IMR-90 (cell line): ENCODE measurements around the gene LNP1. TPM values are rescaled to one million over a fixed set of nuclear protein-coding genes. Genes with fewer than 3 reads are reported as not detected.

Experiments used
- ATAC-seq: fragments of 200-7000 bp; cut with Tn5 transposase; 2 replicates; pipeline ENCODE4 v1.9.1; 2020; ENCODE audit warnings: low read depth, mild to moderate bottlenecking, moderate library complexity
- BruUV-seq: library from RNA; stranded (reverse); fragments of 400-500 nt; replicated peaks from 2 replicates; lab custom pipeline; 2021; lab: Mats Ljungman, UMichigan
- CTCF ChIA-PET: fragments of 300-600 bp; formaldehyde crosslinking; extraction: SDS; loops from one replicate; lab custom pipeline; 2021; ENCODE audit warnings: antibody characterized with exemption; lab: Yijun Ruan, JAX
- POLR2A ChIA-PET: fragments of 300-600 bp; sonication (Branson Sonifier 250); formaldehyde crosslinking; loops from one replicate; lab custom pipeline; 2022; ENCODE audit warnings: antibody characterized with exemption; ENCODE audit not compliant: unreplicated experiment; lab: Charles Lee
- DNase-seq: peaks from one replicate; pipeline ENCODE4 v3.0.0; 2013
- H2AFZ ChIP-seq: replicated peaks from 2 replicates; pipeline ENCODE3; 2013; ENCODE audit warnings: low read length, mild to moderate bottlenecking; ENCODE audit not compliant: poor library complexity
- H2AK5ac ChIP-seq: 2 replicates; pipeline ENCODE4 v1.6.1; 2013; ENCODE audit warnings: low read depth, low read length, inconsistent platforms
- H2AK9ac ChIP-seq: replicated peaks from 2 replicates; pipeline ENCODE3; 2013; ENCODE audit warnings: mild to moderate bottlenecking, low read depth, low read length, moderate library complexity; ENCODE audit not compliant: poor library complexity
- H2BK120ac ChIP-seq: 2 replicates; pipeline ENCODE4 v1.6.1; 2013; ENCODE audit warnings: low read depth, low read length, inconsistent platforms
- H2BK15ac ChIP-seq: 3 replicates; pipeline ENCODE4 v1.6.1; 2013; ENCODE audit warnings: low read depth, low read length, inconsistent platforms
- H2BK20ac ChIP-seq: 2 replicates; pipeline ENCODE4 v1.6.1; 2013; ENCODE audit warnings: low read depth, mild to moderate bottlenecking, inconsistent platforms, low read length, moderate library complexity
- H2BK5ac ChIP-seq: 2 replicates; pipeline ENCODE4 v1.6.1; 2013; ENCODE audit warnings: mild to moderate bottlenecking, low read depth, low read length, inconsistent platforms; ENCODE audit not compliant: poor library complexity, severe bottlenecking
- H3K14ac ChIP-seq: replicated peaks from 2 replicates; pipeline ENCODE4 v1.6.1; 2013; ENCODE audit warnings: low read depth, low read length, inconsistent platforms
- H3K18ac ChIP-seq: 2 replicates; pipeline ENCODE4 v1.6.1; 2013; ENCODE audit warnings: low read depth, low read length, control low read depth
- H3K23ac ChIP-seq: 2 replicates; pipeline ENCODE4 v1.6.1; 2013; ENCODE audit warnings: low read depth, low read length, inconsistent platforms
- H3K27ac ChIP-seq: 2 replicates; pipeline ENCODE4 v1.5.1; 2013; ENCODE audit warnings: mild to moderate bottlenecking, control low read depth, low read length; ENCODE audit not compliant: insufficient read depth
- H3K27me3 ChIP-seq: 2 replicates; pipeline ENCODE4 v1.6.1; 2013; ENCODE audit warnings: low read length; ENCODE audit not compliant: control insufficient read depth, insufficient read depth
- H3K36me3 ChIP-seq: 2 replicates; pipeline ENCODE4 v1.6.1; 2013; ENCODE audit warnings: low read length, mixed read lengths; ENCODE audit not compliant: control insufficient read depth, insufficient read depth
- H3K4ac ChIP-seq: 2 replicates; pipeline ENCODE4 v1.6.1; 2013; ENCODE audit warnings: low read depth, low read length, inconsistent platforms
- H3K4me1 ChIP-seq: 2 replicates; pipeline ENCODE4 v1.6.1; 2013; ENCODE audit warnings: low read length, mixed read lengths; ENCODE audit not compliant: control insufficient read depth, insufficient read depth
- H3K4me2 ChIP-seq: 2 replicates; pipeline ENCODE4 v1.6.1; 2013; ENCODE audit warnings: low read depth, mild to moderate bottlenecking, control low read depth, low read length, moderate library complexity
- H3K4me3 ChIP-seq: 2 replicates; pipeline ENCODE4 v1.5.1; 2013; ENCODE audit warnings: low read depth, mild to moderate bottlenecking, control low read depth, low read length, moderate library complexity; ENCODE audit not compliant: insufficient read depth
- H3K56ac ChIP-seq: 2 replicates; pipeline ENCODE4 v1.6.1; 2013; ENCODE audit warnings: low read length, inconsistent platforms; ENCODE audit not compliant: insufficient read depth; ENCODE audit errors: extremely low read depth
- H3K79me1 ChIP-seq, 2 experiments: 2 replicates each; pipeline ENCODE4 v1.6.1; 2013; ENCODE audit warnings: low read length in 2 of 2, inconsistent platforms in 1 of 2, low read depth in 1 of 2
- H3K9ac ChIP-seq: 2 replicates; pipeline ENCODE4 v1.6.1; 2013; ENCODE audit warnings: low read depth, low read length, control low read depth
- H3K9me1 ChIP-seq: 2 replicates; pipeline ENCODE4 v1.6.1; 2013; ENCODE audit warnings: low read length, inconsistent platforms; ENCODE audit not compliant: insufficient read depth
- H3K9me3 ChIP-seq: 2 replicates; pipeline ENCODE4 v1.6.1; 2013; ENCODE audit warnings: low read length; ENCODE audit not compliant: control insufficient read depth, insufficient read depth
- H4K20me1 ChIP-seq: 2 replicates; pipeline ENCODE4 v1.6.1; 2013; ENCODE audit warnings: low read length, inconsistent platforms; ENCODE audit not compliant: insufficient read depth
- H4K5ac ChIP-seq: 2 replicates; pipeline ENCODE4 v1.6.1; 2013; ENCODE audit warnings: mild to moderate bottlenecking, low read depth, low read length, control low read depth
- H4K8ac ChIP-seq, 2 experiments: 2 replicates each; pipeline ENCODE4 v1.6.1; 2013; ENCODE audit warnings: low read depth in 2 of 2, low read length in 2 of 2, control low read depth in 1 of 2, inconsistent platforms in 1 of 2
- H4K91ac ChIP-seq: 2 replicates; pipeline ENCODE4 v1.6.1; 2013; ENCODE audit warnings: low read depth, low read length, inconsistent platforms; ENCODE audit not compliant: insufficient read depth
- BHLHE40 ChIP-seq: fragments of 150-350 bp; IDR thresholded peaks from 2 replicates; pipeline ENCODE4 v1.6.1; 2016; ENCODE audit warnings: mild to moderate bottlenecking, low read depth, low read length
- CEBPB ChIP-seq: IDR thresholded peaks from 2 replicates; pipeline ENCODE4 v1.6.1; 2012; ENCODE audit warnings: low read depth, low read length, improper control_type of control experiment
- CHD1 ChIP-seq: IDR thresholded peaks from 2 replicates; pipeline ENCODE4 v1.6.1; 2012; ENCODE audit warnings: low read depth, low read length, improper control_type of control experiment
- FOS ChIP-seq: fragments of 150-350 bp; IDR thresholded peaks from 2 replicates; pipeline ENCODE4 v1.6.1; 2016; ENCODE audit warnings: low read depth, low read length
- MAFK ChIP-seq: IDR thresholded peaks from 2 replicates; pipeline ENCODE4 v1.6.1; 2012; ENCODE audit warnings: low read depth, low read length, improper control_type of control experiment
- MAZ ChIP-seq: IDR thresholded peaks from 2 replicates; pipeline ENCODE4 v1.6.1; 2012; ENCODE audit warnings: low read depth, mild to moderate bottlenecking, low read length, improper control_type of control experiment, moderate library complexity, borderline replicate concordance
- MXI1 ChIP-seq: IDR thresholded peaks from 2 replicates; pipeline ENCODE4 v1.6.1; 2012; ENCODE audit warnings: low read depth, mild to moderate bottlenecking, low read length, moderate library complexity, borderline replicate concordance
- NFE2L2 ChIP-seq: fragments of 150-350 bp; IDR thresholded peaks from 2 replicates; pipeline ENCODE4 v1.6.1; 2016; ENCODE audit warnings: low read depth, mild to moderate bottlenecking, low read length
- POLR2A ChIP-seq: IDR thresholded peaks from 2 replicates; pipeline ENCODE4 v1.6.1; 2012; ENCODE audit warnings: mild to moderate bottlenecking, low read depth, low read length
- RAD21 ChIP-seq: IDR thresholded peaks from 2 replicates; pipeline ENCODE4 v1.6.1; 2012; ENCODE audit warnings: low read length, improper control_type of control experiment
- RCOR1 ChIP-seq: IDR thresholded peaks from 2 replicates; pipeline ENCODE4 v1.6.1; 2012; ENCODE audit warnings: mild to moderate bottlenecking, low read length, improper control_type of control experiment; ENCODE audit not compliant: insufficient replicate concordance
- RFX5 ChIP-seq: IDR thresholded peaks from 2 replicates; pipeline ENCODE4 v1.8.0; 2012; ENCODE audit warnings: low read depth, mild to moderate bottlenecking, low read length, moderate library complexity
- SMC3 ChIP-seq: fragments of 150-350 bp; IDR thresholded peaks from 2 replicates; pipeline ENCODE4 v1.6.1; 2016; ENCODE audit warnings: low read depth, mild to moderate bottlenecking, antibody characterized with exemption, low read length, moderate library complexity
- WGBS, 2 experiments: methylation state at CpG; one replicate each; pipeline versions ENCODE4 v1.1.5 to v1.1.7; 2013; ENCODE audit warnings: missing lambda C conversion rate in 2 of 2; ENCODE audit not compliant: insufficient read length in 1 of 2; ENCODE audit errors: extremely low coverage in 2 of 2; 5-methylcytosine and 5-hydroxymethylcytosine counted together
- dilution Hi-C: fragments of 300-500 bp; cut with HindIII; formaldehyde crosslinking; loops from one replicate; pipeline ENCODE4 v1.14.3; 2018; ENCODE audit warnings: low sequenced_read_pairs; ENCODE audit not compliant: unreplicated experiment
- in situ Hi-C: fragments of 300-500 bp; cut with MboI; formaldehyde crosslinking; loops from 3 replicates; pipeline ENCODE4 v1.14.3; 2019; ENCODE audit warnings: low sequenced_read_pairs, inconsistent platforms, mixed read lengths
- intact Hi-C: fragments of 100-400 bp; cut with micrococcal nuclease; formaldehyde crosslinking; loops from 2 replicates; pipeline ENCODE4 v1.10.0; 2022
- polyA plus RNA-seq, 3 experiments: library from polyadenylated mRNA; depleted of rRNA; stranded (reverse); fragments of >200 nt; gene quantifications; 2 replicates each; pipeline ENCODE4 v1.2.3, GENCODE V29; 2012; ENCODE audit warnings: low replicate concordance in 1 of 3
- total RNA-seq: library from RNA; depleted of rRNA; stranded (reverse); fragments of >200 nt; gene quantifications from 2 replicates; pipeline ENCODE4 v1.2.3, GENCODE V29; 2012
- TF ChIP-seq, protein P1 (sequence below): fragments of 150-350 bp; IDR thresholded peaks from 2 replicates; pipeline ENCODE4 v1.6.1; 2016; ENCODE audit warnings: low read depth, mild to moderate bottlenecking, low read length, moderate library complexity, borderline replicate concordance
- TF ChIP-seq, protein P2 (sequence below): fragments of 150-350 bp; IDR thresholded peaks from 2 replicates; pipeline ENCODE4 v1.6.1; 2017; ENCODE audit warnings: mild to moderate bottlenecking, antibody characterized with exemption, low read length, low read depth

Gene LNP1
- total and polyA plus RNA-seq, 2 of the 4 experiments (the other 2 are of a cell fraction): 2.2 to 2.4 TPM

DNA sequence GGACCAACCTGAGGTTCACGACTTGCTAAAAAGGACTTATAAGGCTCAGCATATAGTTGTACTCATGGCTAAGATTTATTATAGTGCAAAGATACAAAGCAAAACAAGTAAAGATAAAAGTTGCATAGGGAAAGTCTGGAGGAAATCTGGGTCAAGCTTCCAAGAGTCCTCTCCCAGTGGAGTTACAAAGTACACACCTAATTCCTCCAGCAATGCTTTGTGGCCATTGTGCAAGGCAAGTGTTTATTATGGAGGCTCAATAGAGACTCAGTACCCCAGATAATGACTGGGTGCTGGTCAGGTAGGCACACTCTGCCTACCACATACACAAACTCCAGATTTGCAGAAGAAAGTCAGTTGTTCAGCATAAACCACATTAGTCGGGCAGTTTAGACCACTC lies 22.9 kb downstream of the LNP1 start:
- H3K14ac ChIP-seq: no peak overlapping the region
- H3K9ac ChIP-seq: no peak overlapping the region
- ATAC-seq (no peak), DNase-seq (no peak)
- H3K9me1 ChIP-seq: no peaks in the 10 kb centered on the region; the same call in 1 of the 2 replicates
- in situ Hi-C loops: no loop called here
- H2AFZ ChIP-seq: no peak overlapping the region
- no peak overlapping the region for H2BK5ac ChIP-seq
- CTCF ChIA-PET: interaction anchor here (1.1 kb wide), 1 partner anchor 20 kb away, joined by 3 read pairs; no protein-coding TSS in a partner anchor
- H2AK5ac ChIP-seq: no peak overlapping the region
- TF ChIP-seq CEBPB: no peak
- no peak for TF ChIP-seq SMC3
- TF ChIP-seq POLR2A: no peak
- TF ChIP-seq RFX5: no peak
- no peak for TF ChIP-seq BHLHE40
- TF ChIP-seq FOS: no peak
- TF ChIP-seq MAZ: no peak
- TF ChIP-seq, protein P1, sequence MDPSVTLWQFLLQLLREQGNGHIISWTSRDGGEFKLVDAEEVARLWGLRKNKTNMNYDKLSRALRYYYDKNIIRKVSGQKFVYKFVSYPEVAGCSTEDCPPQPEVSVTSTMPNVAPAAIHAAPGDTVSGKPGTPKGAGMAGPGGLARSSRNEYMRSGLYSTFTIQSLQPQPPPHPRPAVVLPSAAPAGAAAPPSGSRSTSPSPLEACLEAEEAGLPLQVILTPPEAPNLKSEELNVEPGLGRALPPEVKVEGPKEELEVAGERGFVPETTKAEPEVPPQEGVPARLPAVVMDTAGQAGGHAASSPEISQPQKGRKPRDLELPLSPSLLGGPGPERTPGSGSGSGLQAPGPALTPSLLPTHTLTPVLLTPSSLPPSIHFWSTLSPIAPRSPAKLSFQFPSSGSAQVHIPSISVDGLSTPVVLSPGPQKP: no peak
- TF ChIP-seq NFE2L2: no peak
- no peak for TF ChIP-seq RCOR1
- TF ChIP-seq RAD21: no peak
- TF ChIP-seq, protein P2, sequence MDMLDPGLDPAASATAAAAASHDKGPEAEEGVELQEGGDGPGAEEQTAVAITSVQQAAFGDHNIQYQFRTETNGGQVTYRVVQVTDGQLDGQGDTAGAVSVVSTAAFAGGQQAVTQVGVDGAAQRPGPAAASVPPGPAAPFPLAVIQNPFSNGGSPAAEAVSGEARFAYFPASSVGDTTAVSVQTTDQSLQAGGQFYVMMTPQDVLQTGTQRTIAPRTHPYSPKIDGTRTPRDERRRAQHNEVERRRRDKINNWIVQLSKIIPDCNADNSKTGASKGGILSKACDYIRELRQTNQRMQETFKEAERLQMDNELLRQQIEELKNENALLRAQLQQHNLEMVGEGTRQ: no peak
- no peak for TF ChIP-seq CHD1
- no peak for TF ChIP-seq MXI1
- no peak for TF ChIP-seq MAFK
- no peaks in the 10 kb centered on the region for H4K20me1 ChIP-seq
- H3K9me3 ChIP-seq: no peaks in the 10 kb centered on the region
- H3K27me3 ChIP-seq: no peaks in the 10 kb centered on the region
- H3K4ac ChIP-seq: no peak overlapping the region
- no peak overlapping the region for H3K18ac ChIP-seq
- H3K79me1 ChIP-seq: no peaks in the 10 kb centered on the region
- no peak overlapping the region for H2BK15ac ChIP-seq
- no peak overlapping the region for H4K91ac ChIP-seq
- H4K8ac ChIP-seq: no peak overlapping the region
- peaks cover 2% of the 10 kb centered on the region; the same call in 1 of the 2 replicates for H3K4me1 ChIP-seq
- no CpG with 5 or more reads among the region's 2 CpGs for WGBS, 2 experiments
- H2BK120ac ChIP-seq: no peak overlapping the region
- H3K4me2 ChIP-seq: no peak overlapping the region
- no TSS peak for BruUV-seq
- H3K56ac ChIP-seq: no peak overlapping the region
- H2AK9ac ChIP-seq: no peak overlapping the region
- H2BK20ac ChIP-seq: no peak overlapping the region
- intact Hi-C loops: no loop called here
- H4K5ac ChIP-seq: no peak overlapping the region
- H3K4me3 ChIP-seq: no peak overlapping the region
- POLR2A ChIA-PET: no interaction called here
- H3K23ac ChIP-seq: no peak overlapping the region
- H3K27ac ChIP-seq: no peak overlapping the region
- dilution Hi-C loops: no loop called here
- H3K36me3 ChIP-seq: no peaks in the 10 kb centered on the region
